ENCODE results near the gene LRMDA.

LRMDA gene

DNA sequence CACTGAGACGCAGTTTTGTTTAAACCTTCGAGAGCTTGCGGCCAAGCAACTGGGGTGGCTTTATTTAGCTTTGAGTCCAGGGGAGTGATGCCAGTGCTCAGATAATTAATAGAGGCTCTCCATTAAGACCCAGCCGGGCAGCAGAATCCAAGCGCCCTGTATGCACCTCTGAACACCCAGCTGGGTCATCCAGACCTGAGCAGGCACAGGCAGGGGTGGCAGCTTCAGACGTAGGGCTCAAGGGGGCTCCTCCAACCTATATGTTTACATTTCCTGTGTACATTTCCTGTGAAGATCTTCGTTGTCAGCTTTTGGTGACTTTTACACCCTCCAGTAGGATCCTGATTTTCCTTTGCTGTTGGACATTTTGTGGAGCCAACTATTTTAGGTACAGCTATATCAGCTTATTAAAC lies 719.5 kb downstream of the LRMDA start:
- no peak for DNase-seq

DNA sequence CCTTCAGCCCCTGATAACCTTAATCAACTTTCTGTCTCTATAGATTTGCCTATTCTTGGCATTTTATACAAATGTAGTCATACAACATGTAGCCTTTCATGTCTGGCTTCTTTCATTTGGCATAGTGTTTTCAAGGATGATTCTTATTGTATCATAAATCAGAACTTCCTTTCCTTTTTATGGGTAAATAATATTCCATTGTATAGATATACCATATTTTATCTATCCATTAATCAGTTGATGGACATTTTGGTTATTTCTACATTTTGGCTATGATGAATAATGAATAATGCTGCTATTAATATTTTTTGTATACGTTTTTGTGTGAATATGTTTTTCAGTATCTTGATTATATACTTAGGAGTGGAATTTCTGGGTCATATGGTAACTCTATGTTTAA lies 720.8 kb downstream of the LRMDA start:
- no peak for DNase-seq

DNA sequence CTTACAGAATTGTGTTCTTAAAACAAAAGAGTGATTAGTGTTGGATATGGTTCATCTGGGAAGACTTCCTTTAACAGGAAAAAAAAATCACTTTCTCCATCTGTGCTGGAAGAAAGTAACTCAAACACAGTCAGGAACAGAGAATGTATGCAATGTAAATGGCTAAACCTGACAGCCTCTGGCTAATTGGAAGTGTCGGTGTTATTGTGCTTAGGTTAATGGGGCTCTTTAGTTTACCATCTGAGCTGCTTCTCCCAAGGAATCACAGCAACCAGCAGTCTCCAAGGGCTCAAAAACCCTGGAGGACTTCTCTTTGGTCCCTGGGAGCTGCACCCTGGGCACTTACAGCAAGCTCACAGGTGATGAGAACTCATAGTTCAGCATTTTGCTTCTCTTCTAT lies 724.5 kb downstream of the LRMDA start:
- DNase-seq = no peak

DNA sequence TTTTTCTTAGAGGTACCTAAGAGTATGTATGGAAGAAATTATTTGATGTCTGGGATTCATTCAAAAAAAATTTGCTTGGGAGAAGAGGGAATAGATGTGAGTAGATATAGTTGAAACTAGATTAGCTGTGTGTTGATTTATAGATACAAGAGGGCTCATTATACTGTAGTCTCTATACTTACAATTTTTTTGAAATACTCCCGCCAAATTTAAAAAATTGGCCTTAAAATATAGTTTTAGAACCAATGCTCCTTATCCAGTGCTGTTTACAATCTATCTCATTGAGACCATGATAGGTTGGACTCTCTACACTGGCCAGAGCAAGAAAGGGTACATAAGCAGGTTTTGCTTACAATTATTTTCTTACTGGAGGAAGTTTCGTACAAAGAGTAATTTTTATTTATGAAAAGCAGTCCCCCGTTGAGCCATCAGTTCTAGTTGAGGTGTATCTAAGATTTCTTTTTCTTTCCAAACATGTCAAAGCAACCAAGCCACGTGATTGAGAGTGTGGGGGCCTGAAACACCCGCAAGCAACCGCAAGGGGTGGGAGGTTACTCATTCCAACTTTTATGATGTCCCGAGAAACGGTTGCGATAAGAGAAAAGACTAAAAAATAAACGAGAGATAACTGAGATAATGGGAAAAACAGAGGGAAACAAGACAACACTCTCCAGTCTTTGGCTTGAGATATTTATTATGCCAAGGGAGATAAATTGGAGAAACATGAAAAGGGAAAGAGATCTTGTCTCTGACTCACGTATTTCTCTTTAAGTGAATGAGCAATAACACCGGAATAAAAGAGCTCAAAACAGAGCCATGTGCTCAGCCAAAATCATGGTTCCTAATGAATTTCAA lies 729.2 kb downstream of the LRMDA start:
- DNase-seq = no peak

DNA sequence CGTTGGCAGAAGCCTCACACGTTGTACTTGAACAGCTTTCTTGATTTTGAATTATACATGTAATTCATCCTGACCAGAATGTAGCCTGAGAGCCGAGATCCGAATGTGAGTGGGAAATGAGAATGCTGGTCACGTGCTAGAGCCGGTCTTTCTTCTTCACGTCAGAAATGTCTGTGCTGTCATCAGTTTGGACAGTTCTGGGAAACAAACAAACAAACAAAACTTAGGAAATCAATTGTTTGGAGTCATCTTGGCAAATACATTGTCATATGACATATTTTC lies 729.8 kb downstream of the LRMDA start:
- DNase-seq = no peak

DNA sequence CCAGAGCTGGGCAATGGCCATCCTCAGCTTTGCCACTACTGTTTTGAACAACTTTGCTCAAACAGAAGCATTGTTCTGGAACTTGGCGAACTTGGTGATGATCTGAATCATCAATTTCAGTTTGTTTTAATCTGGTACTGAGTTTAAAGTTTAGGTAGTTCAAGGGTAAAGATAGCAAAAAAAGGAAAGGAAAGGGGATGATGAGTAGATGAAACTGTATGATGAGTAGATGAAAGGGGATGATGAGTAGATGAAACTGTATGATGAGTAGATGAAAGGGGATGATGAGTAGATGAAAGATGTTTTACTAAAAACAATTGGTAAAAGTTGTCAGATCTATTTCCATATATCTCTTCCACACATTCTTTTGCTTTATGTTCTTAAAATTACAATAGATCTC lies 737.0 kb downstream of the LRMDA start:
- DNase-seq = no peak

DNA sequence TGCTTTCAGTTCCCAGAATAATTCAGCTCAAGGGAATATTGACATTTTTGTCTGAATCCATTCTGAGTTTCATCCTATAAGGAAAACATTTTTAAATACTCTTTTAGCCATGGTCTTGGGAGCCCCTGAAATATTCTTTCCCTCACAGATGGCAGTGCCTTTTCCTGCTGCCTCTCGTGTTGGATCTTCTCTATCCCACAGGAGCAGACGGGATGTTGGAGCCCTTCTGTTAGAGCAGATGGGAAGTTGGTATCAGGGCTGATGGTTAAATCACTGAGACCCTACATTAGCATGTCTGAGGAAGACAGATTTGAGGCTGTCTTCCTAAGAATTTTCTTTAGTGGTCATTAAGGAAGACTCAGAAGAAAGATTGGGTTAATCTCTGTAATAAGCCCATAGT lies 737.8 kb downstream of the LRMDA start:
- DNase-seq = no peak

DNA sequence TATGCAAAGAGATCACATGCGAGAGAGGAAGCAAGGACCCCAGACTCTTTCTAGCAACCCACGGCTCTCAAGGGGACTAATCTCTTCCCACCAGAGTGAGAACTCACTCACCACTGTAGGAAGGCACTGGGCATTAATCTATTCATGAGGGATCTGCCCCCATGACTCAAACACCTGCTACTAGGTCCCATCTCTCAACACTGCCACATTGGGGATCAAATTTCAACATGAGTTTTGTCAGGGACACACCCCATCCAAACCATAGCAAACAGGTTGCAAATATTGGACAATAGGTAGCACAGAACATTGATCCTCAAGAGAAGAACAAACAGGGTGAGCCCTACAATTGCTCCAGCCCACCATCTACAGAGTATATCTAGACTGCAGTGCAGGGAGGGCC lies 740.6 kb downstream of the LRMDA start:
- DNase-seq = no peak

DNA sequence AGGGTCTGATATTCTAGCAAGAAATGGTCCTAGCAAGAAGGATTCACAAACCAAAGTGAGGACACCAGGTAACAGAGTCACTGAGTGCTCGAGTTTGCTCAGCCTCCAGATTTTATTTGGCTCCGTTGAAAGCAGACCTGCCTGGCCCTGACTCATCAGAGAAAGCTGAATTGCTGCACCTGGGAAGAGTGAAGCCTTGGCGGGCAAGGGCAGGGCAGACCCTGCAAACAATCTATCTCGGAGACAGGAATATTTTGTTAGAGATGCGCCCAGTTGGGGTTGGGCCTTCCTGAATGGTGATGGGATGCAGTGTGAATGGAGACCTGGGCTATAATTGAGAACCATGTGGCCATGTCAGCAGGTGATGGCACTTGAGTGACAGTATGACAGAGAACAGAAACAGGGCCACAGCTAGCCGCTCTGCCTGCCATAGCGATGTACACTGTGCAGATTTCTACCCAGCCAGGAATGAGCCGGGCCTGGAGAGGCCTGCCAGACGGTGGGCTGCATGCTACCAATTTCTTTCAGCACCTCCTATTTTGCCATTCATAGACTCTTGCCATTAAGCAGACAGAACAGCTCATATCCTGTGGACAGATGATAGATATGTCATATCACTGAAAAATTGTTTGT lies 744.2 kb downstream of the LRMDA start:
- no peak for DNase-seq

DNA sequence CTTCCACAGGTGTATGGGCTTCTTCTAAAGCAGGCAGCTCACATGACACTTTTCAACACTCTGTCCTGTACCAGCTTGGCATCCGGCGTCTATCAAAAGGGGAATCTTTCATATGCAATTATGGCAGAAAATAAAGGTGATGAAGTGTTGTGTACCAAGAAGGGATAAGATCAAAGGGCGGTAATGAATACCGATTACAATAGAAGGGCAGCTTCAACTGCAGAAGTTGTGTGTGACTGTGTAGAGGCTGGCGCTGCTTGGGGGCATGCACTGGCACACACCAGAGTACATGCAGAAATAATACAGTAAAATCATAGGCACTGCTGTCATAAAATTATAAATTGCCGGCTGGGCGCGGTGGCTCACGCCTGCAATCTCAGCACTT lies 744.7 kb downstream of the LRMDA start:
- no peak for DNase-seq

DNA sequence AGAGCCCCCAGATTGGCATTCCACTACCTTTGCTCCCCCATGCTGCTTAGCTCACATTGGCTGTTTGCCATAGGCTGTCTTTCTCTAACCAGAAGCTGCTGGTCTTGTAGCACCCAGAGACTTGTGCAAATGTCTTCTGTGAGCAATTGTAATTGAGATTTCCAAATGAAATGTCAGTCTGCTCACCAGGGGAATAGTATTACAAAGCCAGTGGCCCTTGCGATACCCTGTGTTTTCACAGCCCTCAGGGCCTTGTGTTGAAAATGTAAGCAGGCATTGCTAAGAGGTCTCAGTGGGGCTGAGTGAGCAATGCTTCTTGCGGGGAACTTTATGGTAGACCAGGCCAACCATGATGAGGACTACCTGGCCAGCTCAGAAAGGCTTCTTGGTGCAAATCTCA lies 746.5 kb downstream of the LRMDA start:
- no peak for DNase-seq

DNA sequence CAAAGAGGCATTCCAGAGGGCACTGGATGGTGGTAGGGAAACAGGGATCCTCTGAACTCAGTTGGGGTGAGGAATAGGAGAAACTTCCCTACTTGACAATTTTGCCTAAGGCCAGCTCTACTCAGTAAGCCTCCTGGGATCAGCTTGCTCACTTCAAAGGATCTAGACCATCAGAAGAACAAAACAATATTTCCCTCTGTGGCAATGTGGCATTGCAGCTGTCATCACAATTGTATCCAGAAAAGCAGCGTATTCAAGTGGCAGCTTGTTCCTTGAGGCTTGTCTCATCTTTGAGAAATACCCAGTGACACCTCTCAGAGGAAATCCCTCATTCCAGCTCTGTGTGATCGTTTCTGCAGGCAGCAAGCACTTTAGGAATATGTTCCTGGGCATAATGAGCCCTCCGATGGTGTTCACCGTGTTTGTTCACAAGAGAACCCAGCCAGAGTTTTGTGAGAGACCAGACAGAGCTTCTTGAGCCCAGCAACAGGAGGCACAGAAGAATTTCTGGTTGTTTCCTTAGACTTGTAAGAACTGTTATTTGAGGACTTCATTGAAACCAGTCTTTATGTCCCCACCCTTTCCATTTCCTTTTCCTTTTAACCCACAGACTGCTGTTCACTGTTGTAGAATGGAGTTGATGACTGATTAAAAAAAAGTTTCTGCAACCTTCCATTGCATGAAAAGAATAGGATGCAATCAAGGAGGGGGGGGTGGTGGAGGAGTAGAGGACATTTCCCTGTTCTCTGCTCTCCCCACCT lies 747.3 kb downstream of the LRMDA start:
- DNase-seq = no peak

DNA sequence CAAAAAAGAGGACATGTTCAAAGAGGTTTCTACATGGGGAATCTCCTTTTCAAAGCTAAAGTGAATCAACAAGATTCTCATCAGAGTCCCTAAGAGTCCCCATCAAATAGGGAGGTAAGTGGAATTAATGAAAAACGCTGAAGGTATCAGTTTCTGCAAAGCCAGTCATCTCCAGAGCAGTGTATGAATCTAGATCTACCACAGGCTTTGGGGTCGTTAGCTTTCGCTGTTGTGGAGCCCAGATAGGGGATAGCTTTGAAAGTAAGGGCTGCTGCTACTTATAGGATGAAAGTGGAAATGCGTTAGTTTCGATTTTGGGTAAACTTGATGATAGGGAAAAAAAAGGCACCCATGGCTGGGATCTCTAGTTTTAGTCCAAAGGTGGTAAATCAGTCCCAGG lies 748.4 kb downstream of the LRMDA start:
- DNase-seq = no peak

DNA sequence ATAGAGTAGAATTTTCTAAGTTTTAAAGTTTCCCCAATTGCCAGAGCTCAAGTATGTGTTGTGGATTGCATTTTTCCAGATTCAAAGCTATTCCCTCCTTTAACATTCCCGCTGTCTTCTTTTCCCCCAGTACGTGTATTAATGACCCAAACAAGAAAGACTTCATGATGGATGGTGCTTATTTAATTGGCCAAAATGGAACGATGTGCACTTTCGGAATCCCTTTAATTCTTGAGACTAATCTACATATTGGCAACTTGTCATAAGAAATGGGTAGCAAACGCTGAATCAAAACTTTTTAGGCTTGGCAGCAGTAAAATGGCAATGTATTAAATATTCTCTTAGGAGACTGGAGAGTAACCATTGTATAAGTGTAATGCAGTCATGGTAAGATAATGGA lies 753.2 kb downstream of the LRMDA start:
- no peak for DNase-seq

DNA sequence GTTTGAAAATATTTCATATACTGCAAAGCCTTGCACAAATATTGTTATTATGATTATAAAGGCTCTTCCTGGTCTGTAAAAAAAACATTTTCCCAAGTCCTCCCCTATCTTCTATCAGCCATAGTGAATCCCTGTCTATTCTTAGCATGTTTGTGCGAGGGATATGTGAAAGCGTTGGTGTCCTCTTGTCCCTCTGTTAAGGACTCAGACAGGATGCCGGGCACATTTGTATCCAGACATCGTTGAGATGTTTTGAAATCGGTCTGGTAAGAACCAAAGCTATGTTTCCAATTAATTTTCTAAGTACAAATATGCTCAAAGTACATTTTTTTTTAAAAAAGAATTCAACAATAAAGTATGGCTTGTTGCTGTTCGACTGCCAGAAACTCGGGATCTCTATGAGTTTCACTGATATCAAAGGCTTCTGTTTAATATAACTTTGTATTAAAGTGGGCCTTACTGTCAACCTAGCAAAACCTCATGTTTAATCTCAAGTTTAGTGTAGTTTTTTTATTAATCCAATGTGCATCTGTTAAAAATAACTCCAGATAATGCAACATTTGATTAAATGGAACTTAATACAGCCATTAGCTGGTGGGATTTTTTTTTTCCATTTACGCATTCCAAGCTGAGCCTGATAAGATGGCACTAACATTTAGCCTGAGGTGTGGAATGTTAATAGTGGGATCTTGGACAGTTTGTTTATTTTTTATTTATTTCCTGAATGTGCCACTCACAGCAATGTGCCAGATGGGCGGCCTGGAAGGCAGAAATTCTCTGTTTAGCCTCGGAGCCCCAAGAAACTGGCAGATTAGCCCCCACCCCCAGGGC lies 754.3 kb downstream of the LRMDA start:
- DNase-seq = no peak

DNA sequence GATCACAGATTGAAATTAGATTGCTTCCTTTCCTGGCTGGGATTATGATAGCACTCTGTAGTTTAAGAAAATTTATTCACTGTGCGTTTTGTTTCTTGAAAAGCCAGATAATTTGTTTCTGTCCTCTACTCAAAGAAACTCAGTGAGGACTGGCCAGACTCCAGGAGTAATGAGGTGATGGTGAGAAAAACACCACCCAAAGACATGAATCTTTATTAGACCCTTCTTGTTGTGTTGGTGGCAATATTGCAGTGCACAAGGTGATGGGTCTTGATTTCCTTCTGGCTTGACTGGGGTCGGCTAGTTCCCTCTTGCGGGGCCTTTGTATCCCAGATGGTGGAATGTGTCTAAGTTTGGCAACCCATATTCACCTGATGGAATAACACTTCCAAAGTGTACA lies 756.8 kb downstream of the LRMDA start:
- DNase-seq = no peak

DNA sequence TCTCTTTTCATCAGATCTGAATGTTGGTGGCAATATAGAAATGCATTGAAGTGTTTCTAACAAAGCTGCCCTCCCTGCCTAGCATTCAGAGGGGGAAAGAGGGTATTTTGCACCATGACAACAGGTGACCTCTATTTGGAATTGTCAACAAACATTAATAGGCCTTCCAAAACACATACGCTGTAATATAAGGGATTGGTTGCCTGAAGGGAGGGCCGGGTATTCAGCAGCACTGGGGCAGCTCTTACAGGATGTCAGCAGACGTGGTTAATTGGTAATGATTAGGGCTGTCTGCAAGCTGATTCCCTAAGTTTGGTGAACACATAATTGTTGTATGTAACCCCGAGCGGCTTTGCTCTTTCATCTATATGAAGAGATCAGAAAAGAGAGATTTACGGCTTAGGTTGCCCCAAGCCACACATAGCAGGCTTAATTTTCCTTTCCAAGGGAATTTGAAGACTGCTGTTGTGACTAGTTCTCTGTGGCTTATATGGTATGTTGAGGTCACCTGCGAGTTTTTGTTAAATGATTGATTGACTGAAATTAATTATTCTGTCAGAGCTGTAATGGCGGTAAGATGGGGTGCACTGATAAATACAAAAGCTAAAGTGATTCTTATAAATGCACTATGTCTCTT lies 759.3 kb downstream of the LRMDA start:
- no peak for DNase-seq

DNA sequence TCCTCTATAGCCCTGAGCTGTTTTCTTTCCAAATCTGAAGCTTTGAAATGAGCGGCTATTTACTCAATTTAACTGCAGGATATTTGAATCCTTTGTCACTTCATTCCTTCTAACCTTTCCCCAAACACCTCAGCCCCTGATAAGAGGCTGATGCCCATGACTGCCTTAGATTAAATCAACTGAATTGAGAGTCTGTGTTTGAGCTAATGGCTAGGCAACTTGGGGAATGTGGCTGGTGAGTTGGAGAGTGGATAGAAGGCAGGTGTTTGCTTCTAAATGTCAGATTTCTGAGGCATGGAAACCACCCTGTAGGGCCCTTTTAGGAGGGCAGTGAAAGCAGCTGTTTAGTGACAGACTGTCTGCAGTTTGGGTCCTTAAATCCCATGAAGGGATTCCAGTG lies 759.9 kb downstream of the LRMDA start:
- DNase-seq = no peak

DNA sequence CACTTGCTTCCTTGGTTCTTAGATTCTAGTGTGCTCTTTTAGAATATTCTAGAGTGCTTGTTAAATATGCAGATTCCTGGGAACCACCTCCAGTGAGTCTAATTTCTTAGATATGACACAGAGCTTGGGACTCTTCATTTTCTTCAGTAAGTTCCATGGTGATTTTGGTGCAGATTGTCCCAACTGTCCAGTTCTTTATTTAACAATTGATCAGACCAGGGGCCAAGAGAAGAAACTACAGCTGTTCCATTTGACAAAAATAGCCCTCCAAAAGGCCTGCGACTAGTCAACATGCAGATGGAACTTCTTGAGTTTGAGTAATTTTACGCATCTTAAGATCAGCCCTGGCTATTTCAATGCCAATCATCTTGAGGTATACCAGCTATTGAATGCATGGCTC lies 760.7 kb downstream of the LRMDA start:
- DNase-seq = no peak

DNA sequence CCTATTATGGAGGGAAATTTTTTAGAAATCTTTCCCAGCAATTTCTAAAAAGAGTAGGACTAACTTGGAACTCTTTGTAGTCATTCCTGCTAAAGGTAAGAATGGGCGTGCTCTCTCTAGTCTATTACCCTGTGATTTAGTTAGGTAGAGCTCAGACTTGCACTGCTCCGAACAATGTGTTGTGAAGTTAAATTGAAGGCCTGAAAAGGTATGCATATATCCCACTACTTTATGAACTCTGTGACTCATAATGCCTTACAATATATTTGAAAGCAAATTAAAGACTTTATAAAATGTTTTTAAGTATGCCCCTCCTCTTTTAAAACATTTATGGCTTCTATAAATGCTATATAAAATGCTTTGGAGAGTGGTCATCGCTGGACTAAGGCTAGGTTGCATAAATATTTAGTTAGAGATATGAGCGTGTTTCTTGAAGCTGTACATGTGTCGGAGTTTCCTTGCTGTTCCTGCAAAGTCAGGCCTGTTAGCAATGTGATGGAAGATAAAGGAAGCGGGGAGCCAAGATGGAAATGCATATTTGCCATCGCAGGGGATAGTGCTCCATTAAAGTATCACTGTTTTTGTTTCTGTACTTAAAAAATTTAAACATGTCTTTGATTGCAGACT lies 761.4 kb downstream of the LRMDA start:
- DNase-seq = no peak

DNA sequence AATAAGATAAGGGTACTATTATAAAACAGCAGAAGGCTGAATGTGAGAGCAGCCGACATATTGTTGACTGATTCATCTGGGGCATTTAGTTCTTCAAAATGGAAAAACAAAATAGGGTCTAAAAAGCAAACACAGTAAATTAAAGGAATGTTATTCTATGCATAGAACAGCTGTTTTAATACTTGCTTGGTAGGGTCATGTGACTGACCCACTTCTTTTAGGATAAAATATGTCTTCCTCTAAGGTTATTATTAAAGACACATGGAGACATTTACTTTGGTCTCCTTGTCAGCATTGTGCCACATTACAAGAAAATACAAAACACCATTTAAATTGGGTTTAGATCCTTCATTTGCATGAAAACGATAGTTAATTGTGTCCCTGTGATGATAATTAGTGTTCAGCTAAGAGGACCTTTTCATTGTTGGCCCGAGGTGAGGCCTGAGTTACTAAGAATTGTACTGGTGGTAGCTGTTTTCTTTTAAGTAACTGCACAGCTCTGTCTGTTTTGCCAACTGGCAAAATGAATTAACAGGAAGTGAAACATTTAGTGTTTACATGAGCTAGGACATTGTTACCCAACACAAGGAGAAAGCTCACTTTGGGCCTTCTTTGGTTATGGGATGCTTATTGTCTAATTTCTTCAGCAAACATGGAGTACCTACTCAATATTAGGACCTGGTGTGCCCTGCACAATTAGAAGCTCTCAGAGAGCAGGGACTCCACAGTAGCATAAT lies 764.4 kb downstream of the LRMDA start:
- no peak for DNase-seq

DNA sequence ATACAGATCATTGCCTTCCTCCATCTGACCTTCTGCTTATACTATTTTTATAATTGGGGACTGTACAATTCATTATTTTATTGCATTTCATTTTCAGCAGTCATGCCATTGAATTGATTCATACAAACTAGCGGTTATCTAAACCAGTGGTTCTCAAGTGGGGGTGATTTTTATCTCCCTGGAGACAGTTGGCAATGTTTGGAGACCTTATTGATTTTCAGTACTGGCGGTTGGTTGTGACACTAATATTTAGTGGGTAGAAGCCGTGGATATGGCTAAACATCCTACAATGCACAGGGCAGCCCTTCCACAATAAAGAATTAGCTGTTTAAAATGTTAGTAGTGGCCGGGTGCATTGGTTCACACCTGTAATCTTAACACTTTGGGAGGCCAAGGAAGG lies 765.9 kb downstream of the LRMDA start:
- DNase-seq = no peak
